GM21526 (cell line): Measurements from ENCODE around the gene CYGB.

Experiments used
- ATAC-seq: cut with Tn5 transposase; IDR thresholded peaks from one replicate; pipeline ENCODE4 v1.9.1; 2021; ENCODE audit warnings: moderate library complexity; ENCODE audit not compliant: unreplicated experiment, low FRiP score

Gene CYGB

GRCh38 chr17:76551685-76552084 lies 14.2 kb upstream of the CYGB start:
- no peak for ATAC-seq

- no peak for ATAC-seq
Measured at GRCh38 chr17:76550712-76551615, 13.5 kb upstream of the CYGB start.

GRCh38 chr17:76549539-76549938 lies 12.0 kb upstream of the CYGB start:
- ATAC-seq = no peak

- ATAC-seq = no peak
Measured at GRCh38 chr17:76549215-76549518, 11.7 kb upstream of the CYGB start.

GRCh38 chr17:76548378-76549214 lies 11.1 kb upstream of the CYGB start:
- ATAC-seq = no peak

GRCh38 chr17:76547642-76548202 lies 10.2 kb upstream of the CYGB start:
- no peak for ATAC-seq

GRCh38 chr17:76547183-76547641 lies 9.7 kb upstream of the CYGB start:
- ATAC-seq = no peak

- no peak for ATAC-seq
Measured at GRCh38 chr17:76546556-76547182, 9.2 kb upstream of the CYGB start.

GRCh38 chr17:76545918-76546555 lies 8.5 kb upstream of the CYGB start:
- ATAC-seq = no peak

- no peak for ATAC-seq
Measured at GRCh38 chr17:76544546-76545365, 7.2 kb upstream of the CYGB start.

- no peak for ATAC-seq
Measured at GRCh38 chr17:76543826-76544545, 6.5 kb upstream of the CYGB start.

- ATAC-seq = no peak
Measured at GRCh38 chr17:76543482-76543825, 5.9 kb upstream of the CYGB start.

- ATAC-seq = no peak
Measured at GRCh38 chr17:76542984-76543383, 5.5 kb upstream of the CYGB start.

- ATAC-seq = no peak
Measured at GRCh38 chr17:76542566-76542971, 5.1 kb upstream of the CYGB start.

GRCh38 chr17:76541739-76542454 lies 4.4 kb upstream of the CYGB start:
- ATAC-seq = no peak

- ATAC-seq = no peak
Measured at GRCh38 chr17:76540381-76541300, 3.1 kb upstream of the CYGB start.

GRCh38 chr17:76539631-76540271 lies 2.2 kb upstream of the CYGB start, which contains the start of gene PRCD:
TSS of gene PRCD (plus strand) at chr17:76540044. CDS start at chr17:76540142, 98 bp downstream.
- ATAC-seq = no peak
